ENCODE measurements around the gene ARX. TPM values are rescaled to one million over a fixed set of nuclear protein-coding genes. Genes with fewer than 3 reads are reported as not detected.

The ARX gene
- total RNA-seq, 2 donors from 2014 or later = not detected

DNA sequence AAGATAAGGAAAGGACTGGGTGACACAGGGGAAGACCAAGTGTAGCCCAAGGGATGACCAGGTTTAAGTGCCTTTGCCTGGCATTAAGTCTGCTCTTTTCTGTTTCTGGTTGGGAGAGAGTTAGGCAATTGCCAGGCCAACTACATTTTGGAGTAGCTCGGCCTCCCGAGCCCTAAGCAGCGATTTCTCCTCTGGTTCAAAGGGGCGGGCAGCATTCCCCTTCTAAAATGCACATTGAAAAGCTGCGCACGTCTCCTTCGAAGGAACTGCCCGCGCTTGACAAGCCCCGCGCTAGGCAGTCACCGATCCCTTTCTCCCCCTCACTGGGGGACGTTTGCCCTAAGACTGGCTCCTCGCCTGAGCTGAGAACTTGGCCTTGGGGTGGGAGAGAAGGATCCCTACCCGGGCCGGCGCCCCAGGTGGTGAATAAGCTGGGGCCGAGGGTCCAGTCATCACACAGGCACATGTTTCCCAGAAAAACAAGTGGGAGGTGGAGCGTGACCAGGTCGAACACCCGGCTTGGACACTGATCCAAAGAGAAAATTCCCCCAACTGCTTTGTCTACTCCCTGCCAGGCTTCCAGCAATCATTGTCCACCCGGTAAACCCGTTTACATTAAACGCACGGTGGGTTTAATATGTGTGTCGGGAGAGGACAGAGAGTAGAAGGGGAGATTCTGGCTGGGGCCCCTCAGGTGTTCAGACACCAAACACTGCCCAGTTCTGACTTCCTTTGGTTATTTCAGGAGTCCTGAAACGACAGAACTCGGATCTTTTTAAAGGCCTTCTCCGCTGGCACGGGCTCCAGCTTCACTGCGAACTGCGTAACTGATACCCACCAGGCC is 4.0 kb downstream of the ARX start:
- Mint-ChIP-seq H3K27ac (no peak overlapping the region), H3K36me3 (ENCODE audit: low read depth) (peaks cover 6% of the 10 kb centered on the region), H3K4me3 (no peak overlapping the region), H3K4me1 (no peaks in the 10 kb centered on the region), H3K27me3 (peaks cover 33% of the 10 kb centered on the region), H3K9me3 (no peaks in the 10 kb centered on the region)
- ATAC-seq (replicated peaks) = no peak

DNA sequence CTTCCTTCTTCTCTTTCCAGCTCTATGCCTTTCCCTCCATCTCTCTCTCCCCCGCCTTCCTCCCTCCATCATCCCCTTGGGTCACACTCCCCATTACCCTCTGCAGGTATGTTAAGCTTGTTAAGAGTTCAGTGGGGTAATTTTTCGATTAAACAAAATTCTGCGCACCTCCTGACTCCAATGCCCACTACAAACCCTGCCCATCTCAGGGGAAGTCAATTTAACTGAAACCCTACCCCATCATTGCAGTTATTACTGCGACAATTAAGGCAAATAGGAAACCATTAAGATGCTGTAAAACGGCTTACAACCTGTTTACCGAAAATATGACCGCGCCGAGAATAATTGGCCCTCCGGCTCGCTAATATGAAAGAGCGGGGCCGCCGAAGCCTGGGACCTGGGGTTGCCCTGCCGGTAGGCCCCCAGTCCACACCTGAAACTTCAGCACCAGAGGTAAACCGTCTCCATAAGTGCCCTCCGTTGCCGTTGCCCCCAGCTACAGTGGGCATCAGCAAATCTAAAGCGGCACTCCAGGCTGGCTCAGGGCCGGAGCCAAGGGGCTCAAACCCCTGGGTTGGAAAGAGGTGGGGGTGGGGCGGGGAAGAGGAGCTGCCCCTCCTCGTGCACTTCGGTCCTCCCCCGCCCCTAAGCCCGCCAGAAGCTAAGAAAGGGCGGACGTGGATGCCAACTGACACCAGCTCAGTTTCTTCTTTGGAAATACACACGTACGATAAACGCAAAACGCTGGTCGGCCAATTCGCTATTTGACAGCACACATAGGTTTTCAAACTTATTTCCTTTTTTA is 4.8 kb downstream of the ARX start:
- Mint-ChIP-seq H3K27me3 (peaks cover 37% of the 10 kb centered on the region), H3K4me1 (no peaks in the 10 kb centered on the region), H3K36me3 (ENCODE audit: low read depth) (peaks cover 10% of the 10 kb centered on the region), H3K4me3 (no peak overlapping the region), H3K9me3 (no peaks in the 10 kb centered on the region), H3K27ac (no peak overlapping the region)
- ATAC-seq (replicated peaks) = no peak

DNA sequence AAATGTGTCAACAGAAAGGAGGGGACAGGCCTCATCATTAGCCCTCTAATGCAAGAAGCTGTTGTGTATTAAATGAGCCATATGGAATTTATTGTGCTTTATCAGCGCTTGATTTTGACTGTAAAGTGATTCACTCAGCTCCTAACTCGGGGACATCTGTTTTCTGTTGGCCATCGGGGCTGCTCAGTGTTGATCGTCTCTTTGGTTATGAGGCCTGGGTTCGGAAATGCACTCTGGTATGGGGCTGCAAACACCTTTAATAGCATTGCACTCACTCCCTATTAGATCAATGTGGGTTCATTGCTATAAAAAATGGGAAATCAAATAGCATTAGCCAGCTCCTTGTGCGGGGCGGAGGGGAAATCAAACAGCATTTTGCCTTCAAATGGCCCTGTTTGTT is 6.4 kb downstream of the ARX start:
- Mint-ChIP-seq H3K9me3 (no peaks in the 10 kb centered on the region), H3K36me3 (ENCODE audit: low read depth) (peaks cover 12% of the 10 kb centered on the region), H3K4me3 (no peak overlapping the region), H3K4me1 (no peaks in the 10 kb centered on the region), H3K27me3 (peaks cover 38% of the 10 kb centered on the region), H3K27ac (no peak overlapping the region)
- ATAC-seq (replicated peaks) = no peak

DNA sequence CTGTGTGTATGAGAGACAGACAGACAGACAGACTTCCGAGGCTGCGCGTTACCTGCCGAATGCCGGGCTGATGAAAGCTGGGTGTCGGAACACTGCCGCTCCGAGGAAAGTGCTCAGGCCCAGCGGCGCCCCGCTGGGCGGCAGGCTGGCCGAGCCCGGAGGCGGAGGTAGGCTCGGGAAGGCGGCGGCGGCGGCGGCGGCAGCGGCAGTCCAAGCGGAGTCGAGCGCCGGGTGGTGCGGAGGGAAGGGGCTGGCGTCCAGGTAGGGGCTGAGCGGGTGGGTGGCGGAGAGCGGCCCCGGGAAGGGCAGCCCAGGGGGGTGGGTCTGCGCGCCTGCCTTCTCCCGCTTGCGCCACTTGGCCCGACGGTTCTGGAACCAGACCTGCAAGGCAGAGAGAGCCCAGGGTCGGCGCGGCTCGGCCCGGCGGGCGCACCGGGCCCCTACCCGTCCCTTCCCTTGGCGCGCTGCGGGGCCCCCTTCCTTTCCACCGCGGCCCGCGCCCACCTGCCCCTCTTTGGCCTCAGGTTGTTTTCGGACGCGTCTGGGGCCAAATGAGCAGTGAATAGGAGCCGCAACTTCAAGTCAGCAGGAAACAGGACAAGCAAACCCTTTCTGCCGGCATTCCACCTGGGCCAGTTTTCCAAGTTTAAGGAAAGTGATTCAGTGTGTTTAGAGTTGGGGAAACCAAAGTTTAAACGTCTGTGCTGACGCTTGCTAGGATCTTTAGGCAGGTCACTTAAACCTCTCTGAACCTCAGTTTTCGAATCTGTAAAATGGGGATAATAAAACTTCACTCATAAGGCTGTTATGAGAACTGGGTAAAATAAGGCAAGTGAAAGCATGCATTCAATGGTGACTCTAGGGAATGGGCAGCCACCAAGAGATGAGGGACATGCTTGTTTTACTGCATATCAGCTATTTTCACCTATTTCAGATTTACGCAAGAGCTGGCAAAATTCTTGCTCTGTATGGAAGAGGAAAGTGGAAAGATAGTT is 8.4 kb downstream of the ARX start:
- no peak for ATAC-seq (replicated peaks)
- Mint-ChIP-seq H3K4me1 (no peaks in the 10 kb centered on the region), H3K9me3 (no peaks in the 10 kb centered on the region), H3K4me3 (peak overlapping the region; percentile 27), H3K27me3 (peaks cover 41% of the 10 kb centered on the region), H3K27ac (no peak overlapping the region), H3K36me3 (ENCODE audit: low read depth) (peaks cover 11% of the 10 kb centered on the region)

DNA sequence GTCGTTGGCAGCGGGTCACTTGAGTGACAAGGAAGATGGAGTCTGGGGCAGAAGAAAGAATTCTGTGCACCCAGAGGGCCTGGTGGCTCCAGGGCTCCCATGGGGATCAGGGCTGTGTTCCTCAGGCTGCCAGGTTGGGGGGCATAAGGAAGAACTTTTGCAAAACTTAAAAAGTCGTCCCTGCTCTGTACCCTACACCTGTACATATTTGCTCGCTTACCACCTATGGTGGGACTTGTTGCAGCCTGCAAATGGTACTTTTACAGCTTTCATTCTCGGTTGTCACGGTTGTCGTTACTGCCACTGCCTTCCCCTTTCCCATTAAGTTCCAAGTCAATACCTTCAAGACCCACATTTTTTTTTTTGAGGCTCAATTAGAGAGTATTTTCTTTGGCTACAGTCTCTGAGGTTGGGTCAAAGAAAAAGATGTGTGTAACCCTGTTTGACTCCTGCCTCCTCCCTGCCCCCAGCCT is 9.1 kb downstream of the ARX start:
- peaks cover 11% of the 10 kb centered on the region for H3K36me3 Mint-ChIP-seq (ENCODE audit: low read depth)
- no peak for ATAC-seq (replicated peaks)
- no peaks in the 10 kb centered on the region for H3K4me1 Mint-ChIP-seq
- H3K27me3 Mint-ChIP-seq = peaks cover 43% of the 10 kb centered on the region
- no peak overlapping the region for H3K27ac Mint-ChIP-seq
- no peaks in the 10 kb centered on the region for H3K9me3 Mint-ChIP-seq
- H3K4me3 Mint-ChIP-seq = peak overlapping the region; percentile 27

DNA sequence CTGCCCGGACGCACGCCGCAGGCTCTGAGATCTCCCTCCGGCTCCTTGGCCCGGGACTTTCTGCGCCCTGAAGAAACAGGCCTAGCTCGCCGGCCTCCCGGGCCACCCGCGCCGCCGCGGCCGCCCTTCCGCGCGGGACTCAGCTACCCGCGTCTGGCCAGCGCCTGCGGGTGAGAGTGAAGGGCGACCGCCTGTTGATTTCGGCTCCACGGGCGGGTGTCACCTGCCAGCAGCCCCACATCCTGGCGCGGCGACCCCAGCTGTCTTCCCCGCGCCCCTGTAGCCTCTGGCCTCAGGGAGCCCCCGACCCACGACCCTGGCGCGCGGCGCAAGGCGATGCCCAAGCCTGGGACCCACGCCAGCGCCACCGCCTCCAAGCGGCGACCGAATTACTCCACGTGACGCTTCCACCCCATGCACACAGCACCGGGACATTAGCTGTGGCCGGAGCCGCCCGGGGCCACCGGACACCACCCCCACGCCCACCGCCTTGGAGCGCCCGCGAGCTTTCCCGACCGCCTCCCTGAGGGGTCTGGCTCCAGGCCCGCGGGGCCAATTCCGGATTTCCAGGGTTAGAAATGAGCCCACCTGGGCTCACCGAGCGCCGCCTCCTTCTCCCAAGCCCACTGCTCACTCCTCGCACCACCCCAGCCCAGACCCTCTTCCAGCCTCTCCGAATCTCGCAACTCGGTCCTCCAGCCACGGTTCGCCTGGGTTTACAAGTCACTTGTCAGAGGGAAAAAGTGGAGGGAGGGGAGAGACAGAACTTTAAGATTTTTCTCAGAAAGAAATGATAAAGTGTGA is 10.2 kb downstream of the ARX start:
- no peak overlapping the region for H3K27ac Mint-ChIP-seq
- no peak overlapping the region for H3K4me3 Mint-ChIP-seq
- no peak for ATAC-seq (replicated peaks)
- H3K4me1 Mint-ChIP-seq = no peaks in the 10 kb centered on the region
- peaks cover 11% of the 10 kb centered on the region for H3K36me3 Mint-ChIP-seq (ENCODE audit: low read depth)
- H3K27me3 Mint-ChIP-seq = peaks cover 39% of the 10 kb centered on the region
- no peaks in the 10 kb centered on the region for H3K9me3 Mint-ChIP-seq

DNA sequence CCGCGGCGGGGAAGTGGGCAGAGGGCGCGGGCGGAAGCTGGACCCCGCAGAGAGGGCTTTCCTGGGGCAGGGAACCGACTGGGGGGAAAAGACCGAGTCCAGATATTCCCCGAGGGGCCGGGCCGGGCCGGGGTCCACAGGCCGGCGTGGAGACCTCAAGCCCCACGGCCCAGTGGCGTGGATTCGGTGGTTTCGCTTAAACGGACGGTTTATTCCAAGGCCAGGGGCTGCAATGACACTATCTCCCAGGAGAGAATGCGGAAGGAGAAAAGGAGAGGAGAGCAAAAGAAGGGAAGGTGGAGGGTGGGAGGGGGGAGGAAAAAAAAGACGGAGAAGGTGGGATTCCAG is 10.8 kb downstream of the ARX start:
- no peaks in the 10 kb centered on the region for H3K9me3 Mint-ChIP-seq
- peaks cover 11% of the 10 kb centered on the region for H3K36me3 Mint-ChIP-seq (ENCODE audit: low read depth)
- H3K4me3 Mint-ChIP-seq = no peak overlapping the region
- no peaks in the 10 kb centered on the region for H3K4me1 Mint-ChIP-seq
- H3K27me3 Mint-ChIP-seq = peaks cover 34% of the 10 kb centered on the region
- ATAC-seq (replicated peaks) = no peak
- no peak overlapping the region for H3K27ac Mint-ChIP-seq

DNA sequence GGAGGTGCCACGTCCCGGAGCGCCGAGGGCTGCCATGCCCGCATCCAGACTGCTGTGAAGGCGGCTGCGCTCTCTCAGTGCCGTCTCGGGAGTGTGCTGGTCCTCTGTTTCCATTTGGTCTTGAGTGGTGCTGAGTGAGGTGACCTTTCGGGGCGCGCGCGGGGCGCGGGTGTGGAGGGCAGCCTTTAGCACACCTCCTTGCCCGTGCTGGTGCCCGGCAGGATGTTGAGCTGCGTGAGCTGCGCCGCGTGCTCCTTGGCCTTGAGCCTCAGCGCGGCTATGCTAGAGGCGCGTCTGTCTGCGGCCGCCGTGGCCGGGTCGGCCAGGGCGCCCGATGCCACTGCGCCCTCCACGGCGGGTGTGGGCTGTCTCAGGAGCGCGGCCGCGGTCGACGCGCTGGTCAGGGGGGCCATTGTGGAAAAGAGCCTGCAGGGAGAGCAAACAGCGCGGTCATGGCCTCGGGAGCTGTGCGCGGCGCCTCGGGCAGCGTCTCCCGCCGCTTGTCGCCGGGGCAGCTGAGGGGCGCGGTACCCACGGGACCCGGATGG is 11.2 kb downstream of the ARX start:
- no peak overlapping the region for H3K27ac Mint-ChIP-seq
- H3K36me3 Mint-ChIP-seq (ENCODE audit: low read depth) = peaks cover 12% of the 10 kb centered on the region
- peak overlapping the region; percentile 33 for H3K4me3 Mint-ChIP-seq
- H3K4me1 Mint-ChIP-seq = no peaks in the 10 kb centered on the region
- ATAC-seq (replicated peaks) = no peak
- peaks cover 34% of the 10 kb centered on the region for H3K27me3 Mint-ChIP-seq
- no peaks in the 10 kb centered on the region for H3K9me3 Mint-ChIP-seq

DNA sequence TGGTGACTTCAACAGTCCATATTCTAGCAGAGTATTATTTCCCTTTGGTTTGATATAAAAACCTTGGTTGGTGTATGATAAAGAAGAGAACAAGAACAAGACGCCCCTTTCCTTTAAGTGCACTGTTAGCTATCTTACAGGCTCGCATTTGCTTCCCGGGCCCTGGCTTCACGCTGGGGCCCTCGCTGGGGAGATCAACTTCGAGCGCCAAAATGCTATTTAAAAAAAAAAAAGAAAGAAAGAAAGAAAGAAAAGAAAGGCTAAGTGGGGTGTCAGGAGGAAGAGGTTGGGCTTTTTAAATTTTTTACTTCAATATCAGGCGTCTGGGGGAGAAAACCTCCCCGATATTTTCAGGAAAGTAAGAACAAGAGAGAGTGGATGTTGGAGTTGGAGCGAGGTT is 11.7 kb downstream of the ARX start:
- ATAC-seq (replicated peaks) = no peak
- Mint-ChIP-seq H3K36me3 (ENCODE audit: low read depth) (peaks cover 17% of the 10 kb centered on the region), H3K4me3 (peak overlapping the region; percentile 33), H3K4me1 (no peaks in the 10 kb centered on the region), H3K27me3 (peaks cover 28% of the 10 kb centered on the region), H3K27ac (no peak overlapping the region), H3K9me3 (no peaks in the 10 kb centered on the region)

DNA sequence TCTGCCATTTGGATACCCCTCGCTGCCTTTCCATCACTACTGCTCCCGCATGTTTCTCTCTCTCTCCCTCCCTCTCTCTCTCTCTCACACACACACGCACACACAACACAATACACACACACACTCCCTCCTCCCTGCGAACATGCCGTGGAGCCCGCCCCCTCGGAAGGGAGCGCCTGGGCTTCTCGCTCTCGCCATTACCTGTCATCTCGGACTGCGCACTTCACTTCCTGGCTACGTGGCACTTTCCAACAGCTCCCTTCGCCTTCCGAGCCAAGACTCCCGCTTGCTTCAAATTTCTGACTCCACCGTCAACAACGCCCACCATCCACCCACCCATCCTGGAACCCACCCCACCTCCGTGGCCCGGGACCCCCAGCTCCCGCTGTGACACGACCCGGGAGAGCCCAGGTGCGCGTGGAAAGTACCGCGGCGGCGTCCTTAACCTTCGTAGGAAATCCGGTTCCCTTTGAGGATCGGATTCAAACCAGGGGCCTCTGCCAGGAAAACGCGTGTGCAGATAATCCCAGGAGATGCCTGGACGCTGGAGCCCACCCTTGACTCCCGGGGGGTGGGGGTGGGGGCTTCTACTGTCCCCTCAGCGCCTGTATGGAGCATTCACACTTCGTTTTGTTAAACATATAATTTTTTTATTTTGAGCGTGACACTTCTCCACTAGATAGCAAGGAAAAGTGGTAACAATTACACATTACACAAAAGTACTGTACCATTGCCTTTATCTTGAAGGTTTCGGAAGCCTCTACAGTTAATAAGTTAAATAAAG is 12.5 kb downstream of the ARX start:
- Mint-ChIP-seq H3K27me3 (peaks cover 26% of the 10 kb centered on the region), H3K36me3 (ENCODE audit: low read depth) (peaks cover 17% of the 10 kb centered on the region), H3K27ac (no peak overlapping the region), H3K4me1 (no peaks in the 10 kb centered on the region), H3K4me3 (peak overlapping the region; percentile 56), H3K9me3 (no peaks in the 10 kb centered on the region)
- ATAC-seq (replicated peaks) = no peak

DNA sequence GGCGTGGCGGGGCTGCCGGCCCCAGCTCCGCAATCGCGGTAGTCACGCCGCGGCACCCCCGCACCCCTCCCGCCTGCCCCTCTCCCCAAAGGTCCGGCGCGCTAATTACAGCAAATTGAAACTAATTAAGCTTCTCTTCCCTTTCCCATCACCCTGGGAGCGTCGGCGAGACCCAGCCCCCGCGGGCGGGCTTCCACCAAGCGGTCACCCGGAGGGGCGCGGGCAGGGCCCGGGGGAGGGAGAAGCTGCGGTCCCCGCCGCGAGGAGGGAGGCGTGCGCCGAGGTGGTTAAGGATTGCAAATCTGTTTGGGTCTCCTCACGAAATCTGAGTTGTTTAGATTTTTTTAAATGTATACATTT is 13.1 kb downstream of the ARX start:
- ATAC-seq (replicated peaks) = no peak
- Mint-ChIP-seq H3K4me3 (peak overlapping the region; percentile 56), H3K9me3 (no peaks in the 10 kb centered on the region), H3K27ac (no peak overlapping the region), H3K36me3 (ENCODE audit: low read depth) (peaks cover 17% of the 10 kb centered on the region), H3K27me3 (peaks cover 21% of the 10 kb centered on the region), H3K4me1 (no peaks in the 10 kb centered on the region)

DNA sequence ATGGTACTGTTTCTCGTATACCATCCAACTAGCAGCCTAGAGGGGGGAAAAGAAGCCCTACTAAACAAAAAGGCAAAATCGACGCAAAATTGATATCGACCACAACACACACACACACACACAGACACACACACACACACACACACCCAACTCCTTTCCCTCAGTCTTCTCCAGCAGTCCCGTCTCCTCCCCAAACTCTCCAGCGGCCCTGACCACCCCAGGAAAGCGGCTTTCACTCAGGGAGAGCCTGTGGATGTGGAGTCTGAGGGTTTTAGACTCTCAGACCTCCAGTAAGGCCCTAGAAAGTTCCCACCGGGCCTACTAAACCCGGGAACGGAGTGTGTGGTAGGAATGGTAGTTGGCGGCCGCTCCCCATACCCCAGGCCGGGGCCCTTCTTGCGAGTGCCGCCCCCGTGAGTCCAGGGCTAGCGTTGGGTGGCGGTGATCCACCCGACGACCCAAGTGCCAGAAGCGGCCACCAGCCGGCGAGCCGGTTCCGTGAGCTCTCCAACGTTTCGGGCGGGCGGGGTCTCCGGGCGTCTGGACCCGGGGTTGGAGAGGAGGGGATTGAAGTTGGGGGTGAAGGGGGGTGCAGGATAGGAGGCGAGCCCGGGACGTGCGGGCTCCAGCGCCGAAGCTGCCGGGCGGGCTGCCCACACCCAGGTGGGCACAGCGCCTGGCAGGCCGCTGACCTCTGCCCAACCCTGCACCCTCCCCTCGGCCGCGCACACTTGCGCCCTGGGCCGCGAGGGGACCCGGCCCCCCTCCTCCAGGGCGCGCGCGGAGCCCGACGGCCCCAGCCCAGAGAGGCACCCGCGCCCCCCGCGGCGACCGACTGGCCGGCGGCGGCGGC is 13.7 kb downstream of the ARX start:
- no peak for ATAC-seq (replicated peaks)
- no peak overlapping the region for H3K4me3 Mint-ChIP-seq
- H3K4me1 Mint-ChIP-seq = no peaks in the 10 kb centered on the region
- no peaks in the 10 kb centered on the region for H3K9me3 Mint-ChIP-seq
- H3K27me3 Mint-ChIP-seq = peaks cover 21% of the 10 kb centered on the region
- no peak overlapping the region for H3K27ac Mint-ChIP-seq
- H3K36me3 Mint-ChIP-seq (ENCODE audit: low read depth) = peaks cover 17% of the 10 kb centered on the region
